AG04450 (cell line): ENCODE measurements around the gene JPH4. TPM values are rescaled to one million over a fixed set of nuclear protein-coding genes. Genes with fewer than 3 reads are reported as not detected.

ENCODE experiments used
- CTCF ChIA-PET: fragments of 300-600, 350-600 bp; formaldehyde crosslinking; extraction: SDS; loops from one replicate; lab custom pipeline; 2022; ENCODE audit warnings: antibody characterized with exemption, inconsistent platforms; lab: Charles Lee
- POLR2A ChIA-PET: fragments of 350-600 bp; formaldehyde crosslinking; extraction: SDS; loops from one replicate; lab custom pipeline; 2021; ENCODE audit warnings: antibody characterized with exemption, inconsistent platforms; lab: Yijun Ruan, JAX
- DNase-seq: peaks from one replicate; pipeline ENCODE4 v3.0.0-alpha.2; 2011; ENCODE audit warnings: low read depth, low spot score
- H3K27ac ChIP-seq: one replicate; pipeline ENCODE4 v1.5.1; 2012; ENCODE audit warnings: low read depth, low read length, control low read depth
- H3K27me3 ChIP-seq: one replicate; pipeline ENCODE4 v1.6.0; 2012; ENCODE audit warnings: low read length; ENCODE audit not compliant: control insufficient read depth, insufficient read depth
- H3K4me3 ChIP-seq: 2 replicates; pipeline ENCODE4 v1.5.1; 2011; ENCODE audit warnings: mild to moderate bottlenecking, low read depth, low read length, control low read depth
- H3K9me3 ChIP-seq: 2 replicates; pipeline ENCODE4 v1.5.1; 2012; ENCODE audit warnings: low read length; ENCODE audit not compliant: control insufficient read depth, insufficient read depth
- polyA minus RNA-seq: library from RNA; depleted of rRNA, polyadenylated mRNA; stranded (reverse); fragments of >200 nt; gene quantifications from 2 replicates; pipeline ENCODE4 v1.2.3, GENCODE V29; 2011; rRNA and poly(A)+ RNA removed
- polyA plus RNA-seq: library from polyadenylated mRNA; depleted of rRNA; stranded (reverse); fragments of >200 nt; gene quantifications from 2 replicates; pipeline ENCODE4 v1.2.3, GENCODE V29; 2011; rRNA removed
- TF ChIP-seq, protein P1 (sequence below): IDR thresholded peaks from 2 replicates; pipeline ENCODE4 v1.5.1; 2011; ENCODE audit warnings: low read depth, low read length, control low read depth, inconsistent platforms

JPH4 gene
- polyA plus RNA-seq, result not detected in 2 replicates
- polyA minus RNA-seq, result not detected in 2 replicates

DNA sequence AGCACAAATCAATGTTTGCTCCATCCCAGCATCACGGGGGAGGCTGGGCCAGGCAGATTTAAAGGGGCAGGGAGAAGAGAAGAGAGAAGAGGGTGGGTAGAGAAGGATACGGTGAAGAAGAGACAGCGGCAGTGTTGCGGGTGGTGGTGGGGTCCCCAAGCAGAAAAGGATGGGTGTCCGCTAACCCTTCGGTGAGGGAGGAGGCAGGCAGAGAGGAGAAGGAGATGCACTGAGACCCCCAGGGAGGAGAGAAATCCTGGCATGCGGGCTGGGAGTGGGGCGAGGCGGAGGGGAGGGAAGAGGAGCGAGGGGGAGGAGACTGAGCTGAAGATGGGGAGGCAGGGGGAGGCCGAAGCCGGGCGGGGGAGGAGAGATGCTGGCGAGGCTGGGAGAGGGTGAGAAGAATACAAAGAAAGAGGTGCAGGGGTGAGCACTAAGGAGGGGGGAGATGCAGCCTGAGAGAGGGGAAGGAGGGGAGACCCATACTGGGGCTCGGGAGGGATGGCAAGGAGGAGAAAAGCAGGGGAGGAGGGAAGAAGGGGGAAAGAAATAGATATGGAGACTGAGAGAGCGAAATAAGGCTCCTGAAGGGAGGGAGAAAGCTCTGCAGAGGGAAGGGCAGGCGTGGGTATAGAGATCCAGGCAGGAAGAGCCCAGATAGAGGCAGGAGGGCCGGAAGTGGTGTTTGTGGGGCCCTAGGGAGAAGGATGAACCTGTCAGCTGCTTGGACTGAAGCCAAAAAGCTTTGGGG lies at the start of gene JPH4:
Gene JPH4 (minus strand): TSS at position 231 of the 751 bp plus-strand sequence. CDS start 1,337 bp downstream, outside the sequence.
- DNase-seq, result no peak
- ChIA-PET CTCF (no interaction called here), POLR2A (no interaction called here)
- Histone ChIP-seq H3K9me3 (no peaks in the 10 kb centered on the region; the same call in 1 of the 2 replicates), H3K27ac (no peak within 1 kb of the TSS), H3K27me3 (peaks cover 56% of the 10 kb centered on the region), H3K4me3 (no peak within 1 kb of the TSS)
- TF ChIP-seq, protein P1, sequence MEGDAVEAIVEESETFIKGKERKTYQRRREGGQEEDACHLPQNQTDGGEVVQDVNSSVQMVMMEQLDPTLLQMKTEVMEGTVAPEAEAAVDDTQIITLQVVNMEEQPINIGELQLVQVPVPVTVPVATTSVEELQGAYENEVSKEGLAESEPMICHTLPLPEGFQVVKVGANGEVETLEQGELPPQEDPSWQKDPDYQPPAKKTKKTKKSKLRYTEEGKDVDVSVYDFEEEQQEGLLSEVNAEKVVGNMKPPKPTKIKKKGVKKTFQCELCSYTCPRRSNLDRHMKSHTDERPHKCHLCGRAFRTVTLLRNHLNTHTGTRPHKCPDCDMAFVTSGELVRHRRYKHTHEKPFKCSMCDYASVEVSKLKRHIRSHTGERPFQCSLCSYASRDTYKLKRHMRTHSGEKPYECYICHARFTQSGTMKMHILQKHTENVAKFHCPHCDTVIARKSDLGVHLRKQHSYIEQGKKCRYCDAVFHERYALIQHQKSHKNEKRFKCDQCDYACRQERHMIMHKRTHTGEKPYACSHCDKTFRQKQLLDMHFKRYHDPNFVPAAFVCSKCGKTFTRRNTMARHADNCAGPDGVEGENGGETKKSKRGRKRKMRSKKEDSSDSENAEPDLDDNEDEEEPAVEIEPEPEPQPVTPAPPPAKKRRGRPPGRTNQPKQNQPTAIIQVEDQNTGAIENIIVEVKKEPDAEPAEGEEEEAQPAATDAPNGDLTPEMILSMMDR, result no peak

DNA sequence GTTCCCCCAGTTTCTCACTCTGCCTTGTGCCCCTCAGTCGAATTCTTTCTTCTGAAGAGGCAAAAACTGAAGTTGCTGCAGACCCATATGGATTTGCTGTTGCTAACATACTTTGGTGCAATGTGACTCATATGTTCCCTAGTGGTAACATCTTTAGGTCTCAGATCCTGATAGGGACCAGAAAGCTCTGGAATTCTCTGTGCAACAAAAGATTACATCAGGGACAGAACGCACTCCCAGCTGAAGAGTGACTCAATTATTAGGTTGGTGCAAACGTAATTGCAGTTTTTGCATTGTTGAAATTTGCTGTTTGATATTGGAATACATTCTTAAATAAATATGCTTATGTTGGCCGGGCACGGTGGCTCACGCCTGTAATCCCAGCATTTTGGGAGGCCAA lies 49.4 kb upstream of the JPH4 start:
- POLR2A ChIA-PET, result no interaction called here
- Histone ChIP-seq H3K27me3 (no peaks in the 10 kb centered on the region), H3K27ac (no peak overlapping the region), H3K9me3 (peaks cover 5% of the 10 kb centered on the region; the same call in 1 of the 2 replicates), H3K4me3 (no peak overlapping the region)
- TF ChIP-seq, protein P1, result no peak
- CTCF ChIA-PET, result no interaction called here
- DNase-seq, result no peak

DNA sequence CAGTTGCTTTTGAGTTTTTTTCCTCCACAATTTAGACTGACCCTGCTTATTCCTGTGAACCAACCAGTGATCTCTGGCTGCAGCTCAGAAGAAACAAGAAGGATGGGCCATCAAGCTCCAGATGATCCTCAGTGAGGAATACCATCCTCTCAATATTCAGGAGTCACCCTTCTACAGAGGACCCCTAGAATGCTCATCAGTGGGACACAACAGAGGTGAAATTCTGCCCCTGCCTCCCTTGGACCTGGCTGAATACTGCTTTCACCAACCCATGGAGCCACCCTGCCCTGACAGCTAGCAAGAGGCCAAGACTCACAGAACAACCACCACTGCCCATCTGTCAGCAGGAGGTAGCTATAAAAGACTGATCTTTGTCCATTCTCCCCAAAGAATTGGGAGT lies 48.4 kb upstream of the JPH4 start:
- no peak for DNase-seq
- no peak overlapping the region for H3K4me3 ChIP-seq
- H3K27me3 ChIP-seq, result no peaks in the 10 kb centered on the region
- peaks cover 5% of the 10 kb centered on the region; the same call in 1 of the 2 replicates for H3K9me3 ChIP-seq
- TF ChIP-seq, protein P1, result no peak
- H3K27ac ChIP-seq, result no peak overlapping the region
- POLR2A ChIA-PET, result no interaction called here
- CTCF ChIA-PET, result interaction anchor here (0.7 kb wide), 1 partner anchor 1260 kb away, joined by 3 read pairs; no protein-coding TSS in a partner anchor

DNA sequence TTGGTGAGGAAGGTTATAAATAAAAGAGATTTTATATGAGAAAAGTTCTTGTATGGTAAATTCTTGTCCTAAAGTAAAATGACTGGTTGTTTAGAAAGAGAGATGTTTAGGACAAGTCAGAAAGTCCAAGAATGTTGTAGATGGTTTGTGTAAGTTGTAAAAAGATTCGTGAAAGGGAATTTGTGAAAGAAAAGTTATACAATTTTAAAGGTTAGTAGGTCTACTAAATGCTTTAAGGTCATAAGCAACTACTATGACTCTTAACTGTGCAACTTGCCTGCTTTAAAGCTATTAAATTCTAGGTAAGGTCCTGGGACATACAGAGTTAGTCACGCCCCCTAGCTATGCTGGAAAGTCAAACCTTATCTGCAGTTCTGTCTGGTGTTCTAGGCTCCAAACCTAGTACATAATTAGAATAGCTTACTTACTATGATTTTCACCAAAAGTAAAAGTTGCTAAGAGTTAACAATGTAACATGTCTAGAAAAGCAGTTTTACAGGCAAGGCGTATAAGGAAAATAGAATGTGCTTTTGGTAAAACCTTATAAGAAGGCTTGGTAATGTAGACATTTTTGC lies 46.3 kb upstream of the JPH4 start:
- DNase-seq, result no peak
- H3K27ac ChIP-seq, result no peak overlapping the region
- POLR2A ChIA-PET, result no interaction called here
- peaks cover 5% of the 10 kb centered on the region; the same call in 1 of the 2 replicates for H3K9me3 ChIP-seq
- CTCF ChIA-PET, result no interaction called here
- TF ChIP-seq, protein P1, result no peak
- H3K4me3 ChIP-seq, result no peak overlapping the region
- H3K27me3 ChIP-seq, result no peaks in the 10 kb centered on the region

DNA sequence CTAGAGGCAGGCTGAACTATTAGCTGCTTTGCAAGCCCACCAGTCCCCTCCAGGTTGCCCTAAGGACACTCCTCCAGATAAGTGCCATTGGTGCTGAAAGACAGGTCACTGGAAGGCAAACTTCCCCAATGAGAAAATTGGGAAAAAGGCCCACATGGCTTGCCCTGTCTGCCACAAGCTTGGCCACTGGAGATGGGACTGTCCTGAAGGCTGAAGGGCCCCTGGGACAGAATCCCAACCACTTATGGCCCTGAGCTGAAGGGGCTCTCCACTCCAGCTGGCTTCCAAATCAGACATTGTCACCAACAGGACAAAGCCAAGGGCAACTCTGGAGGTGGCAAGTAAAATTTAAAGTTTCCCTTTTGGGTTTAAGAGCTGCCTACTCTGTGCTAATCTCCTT lies 45.4 kb upstream of the JPH4 start:
- ChIA-PET POLR2A (no interaction called here), CTCF (no interaction called here)
- DNase-seq, result no peak

More for the DNA sequence above, 45.4 kb upstream of the JPH4 start:
- peaks cover 5% of the 10 kb centered on the region; the same call in 1 of the 2 replicates for H3K9me3 ChIP-seq
- H3K27me3 ChIP-seq, result no peaks in the 10 kb centered on the region
- TF ChIP-seq, protein P1, result no peak
- H3K27ac ChIP-seq, result no peak overlapping the region
- H3K4me3 ChIP-seq, result no peak overlapping the region
